SK-N-SH treated with all-trans-retinoic acid at 6 μM for 48 hours (cell line): ENCODE results near the gene FANCI.

Experiments
- ATAC-seq: fragments of 200-7000 bp; cut with Tn5 transposase; 3 replicates; pipeline ENCODE4 v1.9.1; 2020; ENCODE audit warnings: mild to moderate bottlenecking, moderate library complexity
- ARNTL ChIP-seq: fragments of 450-650 bp; formaldehyde crosslinking; IDR thresholded peaks from 2 replicates; pipeline ENCODE4 v1.5.0; 2020; ENCODE audit warnings: low read depth, mild to moderate bottlenecking, moderate library complexity, borderline replicate concordance
- BACH2 ChIP-seq: fragments of 250-450 bp; sonication (Bioruptor Pico); IDR thresholded peaks from 2 replicates; pipeline ENCODE4 v1.9.0; 2021; ENCODE audit warnings: mild to moderate bottlenecking, borderline replicate concordance
- CREB5 ChIP-seq: fragments of 250-450 bp; sonication (Bioruptor Pico); IDR thresholded peaks from 2 replicates; pipeline ENCODE4 v1.5.1; 2020; ENCODE audit warnings: low read depth, mild to moderate bottlenecking, moderate library complexity
- CSDC2 ChIP-seq: fragments of 250-450 bp; sonication (Bioruptor Pico); IDR thresholded peaks from 2 replicates; pipeline ENCODE4 v1.5.0; 2020; ENCODE audit warnings: mild to moderate bottlenecking, moderate library complexity
- CSRNP3 ChIP-seq: fragments of 250-450 bp; sonication (Bioruptor Pico); IDR thresholded peaks from 2 replicates; pipeline ENCODE4 v1.5.1; 2021; ENCODE audit warnings: mild to moderate bottlenecking, moderate library complexity
- ESRRG ChIP-seq: fragments of 250-450 bp; sonication (Bioruptor Pico); IDR thresholded peaks from 2 replicates; pipeline ENCODE4 v1.6.1; 2021; ENCODE audit warnings: mild to moderate bottlenecking
- GLIS3 ChIP-seq: fragments of 250-450 bp; sonication (Bioruptor Pico); IDR thresholded peaks from 2 replicates; pipeline ENCODE4 v1.5.0; 2020; ENCODE audit warnings: mild to moderate bottlenecking, moderate library complexity
- OSR1 ChIP-seq: fragments of 250-450 bp; sonication (Bioruptor Pico); IDR thresholded peaks from 2 replicates; pipeline ENCODE4 v1.8.0; 2022; ENCODE audit warnings: moderate library complexity, mild to moderate bottlenecking, inconsistent platforms
- POU6F1 ChIP-seq: fragments of 250-450 bp; sonication (Bioruptor Pico); IDR thresholded peaks from 2 replicates; pipeline ENCODE4 v1.8.0; 2021; ENCODE audit warnings: low read depth, mild to moderate bottlenecking, moderate library complexity, borderline replicate concordance
- RARB ChIP-seq: fragments of 250-450 bp; sonication (Bioruptor Pico); IDR thresholded peaks from 2 replicates; pipeline ENCODE4 v1.8.0; 2021; ENCODE audit warnings: mild to moderate bottlenecking, moderate library complexity
- SNAI2 ChIP-seq: fragments of 250-450 bp; sonication (Bioruptor Pico); IDR thresholded peaks from 2 replicates; pipeline ENCODE4 v1.5.0; 2020; ENCODE audit warnings: mild to moderate bottlenecking, moderate library complexity
- TCF4 ChIP-seq: fragments of 250-450 bp; sonication (Bioruptor Pico); IDR thresholded peaks from 2 replicates; pipeline ENCODE4 v1.8.0; 2021; ENCODE audit warnings: mild to moderate bottlenecking, moderate library complexity, borderline replicate concordance
- TOX ChIP-seq: fragments of 250-450 bp; sonication (Bioruptor Pico); IDR thresholded peaks from 2 replicates; pipeline ENCODE4 v1.8.0; 2021; ENCODE audit warnings: mild to moderate bottlenecking, moderate library complexity, borderline replicate concordance
- TSHZ2 ChIP-seq: fragments of 250-450 bp; sonication (Bioruptor Pico); IDR thresholded peaks from 2 replicates; pipeline ENCODE4 v1.5.0; 2020; ENCODE audit warnings: mild to moderate bottlenecking, moderate library complexity
- ZC3H10 ChIP-seq: fragments of 250-450 bp; sonication (Bioruptor Pico); IDR thresholded peaks from 2 replicates; pipeline ENCODE4 v1.5.1; 2021; ENCODE audit warnings: mild to moderate bottlenecking, moderate library complexity
- ZFP3 ChIP-seq: fragments of 250-450 bp; sonication (Bioruptor Pico); IDR thresholded peaks from 2 replicates; pipeline ENCODE4 v1.5.0; 2020; ENCODE audit warnings: mild to moderate bottlenecking, moderate library complexity
- ZFP30 ChIP-seq: fragments of 450-650 bp; formaldehyde crosslinking; IDR thresholded peaks from 2 replicates; pipeline ENCODE4 v1.5.0; 2022; ENCODE audit warnings: mild to moderate bottlenecking, moderate library complexity
- ZNF565 ChIP-seq: fragments of 450-650 bp; formaldehyde crosslinking; conservative IDR thresholded peaks from 2 replicates; pipeline ENCODE4 v1.5.0; 2020; ENCODE audit warnings: low read depth, mild to moderate bottlenecking, moderate library complexity
- ZNF70 ChIP-seq: fragments of 450-650 bp; formaldehyde crosslinking; IDR thresholded peaks from 2 replicates; pipeline ENCODE4 v1.5.0; 2020; ENCODE audit warnings: mild to moderate bottlenecking, moderate library complexity
- ZNF8 ChIP-seq: fragments of 450-650 bp; formaldehyde crosslinking; IDR thresholded peaks from 2 replicates; pipeline ENCODE4 v1.5.0; 2020; ENCODE audit warnings: mild to moderate bottlenecking, moderate library complexity

FANCI gene

GRCh38 chr15:89195836-89196235 lies 47.9 kb upstream of the FANCI start:
- no peak for ATAC-seq

GRCh38 chr15:89196241-89196640 lies 47.5 kb upstream of the FANCI start:
- no peak for ATAC-seq
- no peak for TF ChIP-seq ARNTL
- no peak for TF ChIP-seq CREB5 (CRISPR knock-in tag)
- TF ChIP-seq ZFP30 (CRISPR knock-in tag): no peak
- no peak for TF ChIP-seq ZNF565 (CRISPR knock-in tag)
- TF ChIP-seq POU6F1: no peak
- TF ChIP-seq TSHZ2 (CRISPR knock-in tag): no peak
- TF ChIP-seq TCF4 (CRISPR knock-in tag): no peak
- no peak for TF ChIP-seq ZC3H10 (CRISPR knock-in tag)
- TF ChIP-seq SNAI2 (CRISPR knock-in tag): no peak
- TF ChIP-seq GLIS3 (CRISPR knock-in tag): no peak
- no peak for TF ChIP-seq ZNF70 (CRISPR knock-in tag)
- TF ChIP-seq CSRNP3 (CRISPR knock-in tag): no peak

More at GRCh38 chr15:89195836-89196235, 47.9 kb upstream of the FANCI start:
- TF ChIP-seq ZC3H10 (CRISPR knock-in tag): no peak
- TF ChIP-seq TOX: no peak
- TF ChIP-seq ZNF8 (CRISPR knock-in tag): no peak
- TF ChIP-seq CSDC2 (CRISPR knock-in tag): no peak
- no peak for TF ChIP-seq ZNF565 (CRISPR knock-in tag)
- TF ChIP-seq GLIS3 (CRISPR knock-in tag): no peak
- TF ChIP-seq, all 23 proteins: peak for 0

GRCh38 chr15:89196994-89197393 lies 46.8 kb upstream of the FANCI start:
- no peak for ATAC-seq
- TF ChIP-seq ZFP3 (CRISPR knock-in tag): no peak
- TF ChIP-seq ZNF8 (CRISPR knock-in tag): no peak
- TF ChIP-seq ZC3H10 (CRISPR knock-in tag): no peak
- TF ChIP-seq SNAI2 (CRISPR knock-in tag): no peak
- TF ChIP-seq TSHZ2 (CRISPR knock-in tag): no peak
- no peak for TF ChIP-seq BACH2 (CRISPR knock-in tag)
- TF ChIP-seq ZNF70 (CRISPR knock-in tag): no peak
- no peak for TF ChIP-seq ESRRG (CRISPR knock-in tag)
- TF ChIP-seq OSR1 (CRISPR knock-in tag): no peak
- no peak for TF ChIP-seq CSDC2 (CRISPR knock-in tag)
- no peak for TF ChIP-seq ZNF565 (CRISPR knock-in tag)
- no peak for TF ChIP-seq RARB (CRISPR knock-in tag)
- TF ChIP-seq TCF4 (CRISPR knock-in tag): no peak
- TF ChIP-seq, all 23 proteins: peak for 0
